Caco-2 (cell line): ENCODE data around the gene MYB. TPM values are rescaled to one million over a fixed set of nuclear protein-coding genes. Genes with fewer than 3 reads are reported as not detected.
"Not testable (repeated sequence)": the region's sequence is repeated elsewhere in the genome, so short reads cannot be mapped to it uniquely, and the experiment has no call there.

Experiments used
- BruUV-seq: library from RNA; stranded (reverse); fragments of 400-500 nt; replicated peaks from 2 replicates; lab custom pipeline; 2021; lab: Mats Ljungman, UMichigan
- CTCF ChIA-PET: fragments of 300-600 bp; sonication (Branson Sonifier 250); formaldehyde crosslinking; loops from one replicate; lab custom pipeline; 2022; ENCODE audit warnings: antibody characterized with exemption; lab: Charles Lee
- POLR2A ChIA-PET: fragments of 300-600 bp; sonication (Branson Sonifier 250); formaldehyde crosslinking; loops from one replicate; lab custom pipeline; 2022; ENCODE audit warnings: antibody characterized with exemption; lab: Charles Lee
- DNase-seq, 2 experiments: peaks; one replicate each; pipeline versions ENCODE4 v3.0.0 to v3.0.0-alpha.2; 2020 to 2022
- H3K27me3 ChIP-seq: replicated peaks from 2 replicates; pipeline ENCODE4 v1.6.0; 2011; ENCODE audit warnings: low read length; ENCODE audit not compliant: control insufficient read depth, insufficient read depth
- H3K36me3 ChIP-seq: 2 replicates; pipeline ENCODE4 v1.5.1; 2011; ENCODE audit warnings: low read length; ENCODE audit not compliant: control insufficient read depth, insufficient read depth
- H3K4me1 ChIP-seq: fragments of 250-450 bp; sonication (Bioruptor Pico); 2 replicates; pipeline ENCODE4 v1.5.1; 2020; ENCODE audit warnings: mild to moderate bottlenecking
- H3K4me3 ChIP-seq: 2 replicates; pipeline ENCODE4 v1.5.1; 2011; ENCODE audit warnings: low read depth, mild to moderate bottlenecking, control low read depth, low read length
- H3K9me3 ChIP-seq: fragments of 250-450 bp; sonication (Bioruptor Pico); 2 replicates; pipeline ENCODE4 v1.5.1; 2020; ENCODE audit warnings: mild to moderate bottlenecking, moderate library complexity
- H3K27ac Mint-ChIP-seq: one replicate; pipeline ENCODE4 v1.8.0; 2022; ENCODE audit warnings: mixed read lengths; ENCODE audit not compliant: unreplicated experiment
- H3K27me3 Mint-ChIP-seq: one replicate; pipeline ENCODE4 v1.8.0; 2022; ENCODE audit warnings: mixed read lengths; ENCODE audit not compliant: insufficient read depth, unreplicated experiment
- H3K36me3 Mint-ChIP-seq: one replicate; pipeline ENCODE4 v1.8.0; 2022; ENCODE audit warnings: mild to moderate bottlenecking, mixed read lengths; ENCODE audit not compliant: insufficient read depth, unreplicated experiment
- H3K4me1 Mint-ChIP-seq: one replicate; pipeline ENCODE4 v1.8.0; 2022; ENCODE audit warnings: low read depth, mixed read lengths; ENCODE audit not compliant: unreplicated experiment
- H3K4me3 Mint-ChIP-seq: one replicate; pipeline ENCODE4 v1.8.0; 2022; ENCODE audit warnings: mild to moderate bottlenecking, moderate library complexity, mixed read lengths; ENCODE audit not compliant: unreplicated experiment
- H3K9me3 Mint-ChIP-seq: one replicate; pipeline ENCODE4 v1.8.0; 2022; ENCODE audit warnings: mixed read lengths; ENCODE audit not compliant: unreplicated experiment
- CTCF ChIP-seq, 2 experiments: fragments of 200-600 bp in 1 of 2; IDR thresholded peaks; 1 replicate in 1 of 2; 2 replicates in 1 of 2; pipeline versions ENCODE4 v1.5.1 to v1.8.0; 2011 to 2022; ENCODE audit warnings: antibody characterized with exemption in 1 of 2, control low read depth in 1 of 2, inconsistent platforms in 1 of 2, low read depth in 1 of 2, low read length in 1 of 2, mild to moderate bottlenecking in 1 of 2, moderate library complexity in 1 of 2; ENCODE audit not compliant: insufficient read depth in 1 of 2, severe bottlenecking in 1 of 2, unreplicated experiment in 1 of 2
- intact Hi-C: fragments of 100-400 bp; cut with micrococcal nuclease; formaldehyde crosslinking; loops from one replicate; pipeline ENCODE4 v1.10.0; 2022; ENCODE audit not compliant: unreplicated experiment
- total RNA-seq: library from RNA; stranded (reverse); gene quantifications from 2 replicates; pipeline ENCODE4 v1.2.3, GENCODE V29; 2022

Gene MYB
- total RNA-seq, 1 experiment from 2014 or later = 2.7 TPM

GRCh38 chr6:135162678-135163439 is 18.2 kb upstream of the MYB start:
- H3K36me3 Mint-ChIP-seq = no peaks in the 10 kb centered on the region
- Histone ChIP-seq H3K4me1 (no peaks in the 10 kb centered on the region), H3K36me3 (no peaks in the 10 kb centered on the region), H3K4me3 (no peak overlapping the region), H3K9me3 (no peaks in the 10 kb centered on the region), H3K27me3 (no peaks in the 10 kb centered on the region)
- POLR2A ChIA-PET = no interaction called here
- H3K27me3 Mint-ChIP-seq = peaks cover under 1% of the 10 kb centered on the region
- no peaks in the 10 kb centered on the region for H3K9me3 Mint-ChIP-seq
- no peak overlapping the region for H3K4me3 Mint-ChIP-seq
- no peak overlapping the region for H3K27ac Mint-ChIP-seq
- BruUV-seq = no TSS peak
- CTCF ChIA-PET = interaction anchor here (0.5 kb wide), 1 partner anchor 99 kb away, joined by 3 read pairs; no protein-coding TSS in a partner anchor
- TF ChIP-seq CTCF (IDR thresholded peaks at IDR 0.05; ENCODE audit: insufficient read depth in 1 of 2, low read depth in 1 of 2, low read length in 1 of 2, severe bottlenecking in 1 of 2, unreplicated experiment in 1 of 2) = peak; percentile 64 to 81
- peak; percentile 49 to 65 for DNase-seq
- intact Hi-C loops = no loop called here
- H3K4me1 Mint-ChIP-seq = no peaks in the 10 kb centered on the region

GRCh38 chr6:135163440-135163738 is 17.7 kb upstream of the MYB start:
- BruUV-seq = no TSS peak
- H3K4me1 Mint-ChIP-seq = no peaks in the 10 kb centered on the region
- no peaks in the 10 kb centered on the region for H3K9me3 Mint-ChIP-seq

GRCh38 chr6:135164387-135164786 is 16.7 kb upstream of the MYB start:
- POLR2A ChIA-PET, DNase-seq, BruUV-seq, H3K27ac Mint-ChIP-seq, H3K27me3 Mint-ChIP-seq, H3K4me3 Mint-ChIP-seq, H3K9me3 ChIP-seq, H3K36me3 Mint-ChIP-seq, H3K9me3 Mint-ChIP-seq, intact Hi-C loops, H3K27me3 ChIP-seq, H3K36me3 ChIP-seq, H3K4me1 ChIP-seq, H3K4me3 ChIP-seq, CTCF ChIA-PET, H3K4me1 Mint-ChIP-seq: not testable (repeated sequence)

More at GRCh38 chr6:135163440-135163738, 17.7 kb upstream of the MYB start:
- Mint-ChIP-seq H3K27me3 (no peaks in the 10 kb centered on the region), H3K36me3 (no peaks in the 10 kb centered on the region), H3K4me3 (no peak overlapping the region), H3K27ac (no peak overlapping the region)
- H3K9me3 ChIP-seq = no peaks in the 10 kb centered on the region
- no peaks in the 10 kb centered on the region for H3K4me1 ChIP-seq
- no peak for TF ChIP-seq CTCF (IDR thresholded peaks at IDR 0.05; ENCODE audit: insufficient read depth in 1 of 2, low read depth in 1 of 2, low read length in 1 of 2, severe bottlenecking in 1 of 2, unreplicated experiment in 1 of 2)
- H3K36me3 ChIP-seq = no peaks in the 10 kb centered on the region
- CTCF ChIA-PET = no interaction called here
- POLR2A ChIA-PET = no interaction called here
- DNase-seq = no peak
- no peaks in the 10 kb centered on the region for H3K27me3 ChIP-seq
- H3K4me3 ChIP-seq = no peak overlapping the region
- intact Hi-C loops = no loop called here
